ENCODE data around the gene ARHGEF1. TPM values are rescaled to one million over a fixed set of nuclear protein-coding genes. Genes with fewer than 3 reads are reported as not detected.

The ARHGEF1 gene
- total RNA-seq, 1 experiment from 2014 or later = 69.5 TPM

DNA sequence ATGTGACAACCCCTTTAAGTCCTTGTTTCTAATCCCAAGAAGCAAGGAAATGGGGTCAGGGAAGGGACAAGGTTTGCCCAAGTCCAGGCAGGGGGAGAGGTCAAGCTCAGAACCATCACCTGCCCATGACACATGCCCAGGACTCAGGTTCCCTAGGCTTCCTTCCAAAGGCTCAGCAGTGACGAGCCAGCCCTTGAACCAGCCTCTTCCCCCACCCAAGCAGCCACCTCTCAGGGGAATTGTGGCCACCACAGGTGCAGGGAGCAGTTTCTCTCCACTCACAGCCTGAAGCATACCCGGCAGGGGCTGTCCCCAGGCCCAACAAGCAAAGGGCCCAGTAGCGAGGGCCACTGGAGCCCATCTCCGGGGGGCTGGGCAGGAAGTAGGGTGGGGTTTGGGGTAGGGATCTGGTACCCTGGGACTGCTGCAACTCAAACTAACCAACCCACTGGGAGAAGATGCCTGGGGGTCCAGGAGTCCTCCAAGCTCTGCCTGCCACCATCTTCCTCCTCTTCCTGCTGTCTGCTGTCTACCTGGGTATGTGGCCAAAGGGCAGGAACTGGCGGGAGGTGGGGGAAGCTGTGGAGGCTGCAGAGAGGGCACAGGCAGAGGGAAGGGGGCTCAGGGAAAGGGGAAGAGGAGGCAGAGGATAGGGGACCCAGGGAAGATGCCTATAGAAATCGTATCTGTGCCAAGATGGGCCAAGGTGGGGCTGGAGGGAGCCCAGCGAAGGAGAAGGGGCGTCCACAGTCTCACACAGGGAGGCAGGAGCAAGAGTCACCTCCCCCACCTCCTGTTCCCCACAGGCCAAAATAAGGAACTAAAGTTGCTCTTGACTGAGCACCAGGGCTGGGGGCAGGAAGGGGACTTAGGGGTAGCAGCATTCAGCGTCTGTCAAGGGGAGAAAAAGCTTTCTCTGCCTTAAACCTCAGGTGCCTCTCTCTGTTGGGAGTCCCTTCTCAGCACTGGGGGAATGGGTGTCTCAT lies 5.8 kb upstream of the ARHGEF1 start, which contains the start of gene CD79A:
Gene CD79A (plus strand): TSS at position 433 of the 986 bp plus-strand sequence. CDS start 26 bp downstream, at position 459.
- CTCF ChIA-PET = no interaction called here

DNA sequence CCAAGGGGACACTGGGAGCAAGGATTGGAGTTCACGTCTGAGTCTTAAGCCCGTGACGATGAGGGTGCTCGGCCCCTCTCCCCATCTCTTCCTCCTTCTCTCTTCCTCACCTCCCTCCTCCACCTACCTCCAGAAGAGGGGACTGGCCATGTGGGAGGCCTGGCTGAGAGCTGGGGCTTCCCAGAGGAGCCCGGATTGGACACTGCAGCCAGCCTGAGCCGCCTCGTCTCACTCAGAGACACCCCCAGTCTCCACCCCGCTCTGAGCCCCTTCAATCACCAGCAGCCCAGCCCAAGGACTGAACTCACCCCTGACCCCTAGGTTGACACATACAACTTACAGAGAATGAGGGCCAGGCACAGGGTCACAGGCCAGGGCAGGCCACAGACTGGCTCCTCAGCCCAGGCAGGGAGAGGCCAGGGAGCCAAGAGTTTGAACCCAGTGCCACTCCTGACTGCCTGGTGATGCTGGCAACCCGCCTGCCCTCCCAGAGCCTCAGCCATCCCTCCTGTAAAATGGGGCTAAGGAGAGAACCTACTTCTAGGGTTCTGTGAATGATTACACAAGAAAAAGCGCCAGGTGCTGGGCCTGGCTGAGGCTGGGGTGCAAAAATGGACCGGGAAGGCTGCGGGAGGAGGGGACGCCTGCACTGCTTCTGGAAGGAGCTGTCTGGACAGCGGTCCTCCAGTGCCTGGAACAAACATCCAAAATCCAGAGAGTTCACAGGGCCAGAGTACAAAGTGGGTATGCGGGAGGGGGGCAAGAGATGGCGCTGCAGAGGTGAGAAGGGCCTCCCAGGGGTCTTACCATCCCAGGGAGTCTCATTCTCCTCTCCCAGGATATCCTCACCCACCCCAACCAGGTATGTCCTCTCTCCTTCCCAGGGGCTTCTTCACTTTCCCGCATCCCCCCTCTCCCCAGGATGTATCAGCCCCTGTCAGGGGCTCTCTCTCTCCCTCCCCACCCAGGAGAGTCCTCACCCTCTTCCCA lies 4.8 kb upstream of the ARHGEF1 start:
- no peak for DNase-seq (ENCODE audit: low read depth, low spot score)
- Histone ChIP-seq H3K36me3 (ENCODE audit: control insufficient read depth, insufficient read depth, low read length) (no peaks in the 10 kb centered on the region; the same call in 1 of the 2 replicates), H3K4me1 (ENCODE audit: control insufficient read depth, insufficient read depth, low read length) (no peaks in the 10 kb centered on the region), H3K27me3 (ENCODE audit: control insufficient read depth, insufficient read depth, low read length) (no peaks in the 10 kb centered on the region), H3K27ac (ENCODE audit: low read length) (no peak overlapping the region), H3K4me3 (ENCODE audit: low read depth in 2 of 2, low read length in 2 of 2) (no peak overlapping the region), H3K9me3 (ENCODE audit: control insufficient read depth, insufficient read depth, low read depth, low read length) (no peaks in the 10 kb centered on the region)
- ATAC-seq = no peak
- no peak for TF ChIP-seq TCF7L2 (IDR thresholded peaks at IDR 0.05; ENCODE audit: low read depth, low read length)
- TF ChIP-seq, protein P1, sequence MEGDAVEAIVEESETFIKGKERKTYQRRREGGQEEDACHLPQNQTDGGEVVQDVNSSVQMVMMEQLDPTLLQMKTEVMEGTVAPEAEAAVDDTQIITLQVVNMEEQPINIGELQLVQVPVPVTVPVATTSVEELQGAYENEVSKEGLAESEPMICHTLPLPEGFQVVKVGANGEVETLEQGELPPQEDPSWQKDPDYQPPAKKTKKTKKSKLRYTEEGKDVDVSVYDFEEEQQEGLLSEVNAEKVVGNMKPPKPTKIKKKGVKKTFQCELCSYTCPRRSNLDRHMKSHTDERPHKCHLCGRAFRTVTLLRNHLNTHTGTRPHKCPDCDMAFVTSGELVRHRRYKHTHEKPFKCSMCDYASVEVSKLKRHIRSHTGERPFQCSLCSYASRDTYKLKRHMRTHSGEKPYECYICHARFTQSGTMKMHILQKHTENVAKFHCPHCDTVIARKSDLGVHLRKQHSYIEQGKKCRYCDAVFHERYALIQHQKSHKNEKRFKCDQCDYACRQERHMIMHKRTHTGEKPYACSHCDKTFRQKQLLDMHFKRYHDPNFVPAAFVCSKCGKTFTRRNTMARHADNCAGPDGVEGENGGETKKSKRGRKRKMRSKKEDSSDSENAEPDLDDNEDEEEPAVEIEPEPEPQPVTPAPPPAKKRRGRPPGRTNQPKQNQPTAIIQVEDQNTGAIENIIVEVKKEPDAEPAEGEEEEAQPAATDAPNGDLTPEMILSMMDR (IDR thresholded peaks at IDR 0.05) = no peak
- TF ChIP-seq SIN3A (IDR thresholded peaks at IDR 0.05; ENCODE audit: borderline replicate concordance, insufficient read depth, low read depth, low read length) = no peak
- TF ChIP-seq POLR2AphosphoS5 (IDR thresholded peaks at IDR 0.05; ENCODE audit: low read depth, low read length) = no peak
- TF ChIP-seq, protein P2, sequence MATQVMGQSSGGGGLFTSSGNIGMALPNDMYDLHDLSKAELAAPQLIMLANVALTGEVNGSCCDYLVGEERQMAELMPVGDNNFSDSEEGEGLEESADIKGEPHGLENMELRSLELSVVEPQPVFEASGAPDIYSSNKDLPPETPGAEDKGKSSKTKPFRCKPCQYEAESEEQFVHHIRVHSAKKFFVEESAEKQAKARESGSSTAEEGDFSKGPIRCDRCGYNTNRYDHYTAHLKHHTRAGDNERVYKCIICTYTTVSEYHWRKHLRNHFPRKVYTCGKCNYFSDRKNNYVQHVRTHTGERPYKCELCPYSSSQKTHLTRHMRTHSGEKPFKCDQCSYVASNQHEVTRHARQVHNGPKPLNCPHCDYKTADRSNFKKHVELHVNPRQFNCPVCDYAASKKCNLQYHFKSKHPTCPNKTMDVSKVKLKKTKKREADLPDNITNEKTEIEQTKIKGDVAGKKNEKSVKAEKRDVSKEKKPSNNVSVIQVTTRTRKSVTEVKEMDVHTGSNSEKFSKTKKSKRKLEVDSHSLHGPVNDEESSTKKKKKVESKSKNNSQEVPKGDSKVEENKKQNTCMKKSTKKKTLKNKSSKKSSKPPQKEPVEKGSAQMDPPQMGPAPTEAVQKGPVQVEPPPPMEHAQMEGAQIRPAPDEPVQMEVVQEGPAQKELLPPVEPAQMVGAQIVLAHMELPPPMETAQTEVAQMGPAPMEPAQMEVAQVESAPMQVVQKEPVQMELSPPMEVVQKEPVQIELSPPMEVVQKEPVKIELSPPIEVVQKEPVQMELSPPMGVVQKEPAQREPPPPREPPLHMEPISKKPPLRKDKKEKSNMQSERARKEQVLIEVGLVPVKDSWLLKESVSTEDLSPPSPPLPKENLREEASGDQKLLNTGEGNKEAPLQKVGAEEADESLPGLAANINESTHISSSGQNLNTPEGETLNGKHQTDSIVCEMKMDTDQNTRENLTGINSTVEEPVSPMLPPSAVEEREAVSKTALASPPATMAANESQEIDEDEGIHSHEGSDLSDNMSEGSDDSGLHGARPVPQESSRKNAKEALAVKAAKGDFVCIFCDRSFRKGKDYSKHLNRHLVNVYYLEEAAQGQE (IDR thresholded peaks at IDR 0.05; ENCODE audit: insufficient read depth in 1 of 2, low read depth in 2 of 2, low read length in 1 of 2) = no peak
- intact Hi-C loops (cut with micrococcal nuclease; ENCODE audit: unreplicated experiment) (loop anchor here (5.0 kb wide), 1 partner anchor 79 kb away; the partner anchor contains the start of gene RABAC1), in situ Hi-C loops (cut with HindIII; ENCODE audit: low pct_unique_long_range_greater_than_20kb, low sequenced_read_pairs) (no loop called here)
- ChIA-PET POLR2A (no interaction called here), CTCF (no interaction called here)
- no TSS peak for BruUV-seq (replicated peaks)

More for the DNA sequence above, 5.8 kb upstream of the ARHGEF1 start, which contains the start of gene CD79A:
- Histone ChIP-seq H3K27ac (ENCODE audit: low read length) (no peak within 1 kb of the TSS), H3K36me3 (ENCODE audit: control insufficient read depth, insufficient read depth, low read length) (no peaks in the 10 kb centered on the region), H3K4me3 (ENCODE audit: low read depth in 2 of 2, low read length in 2 of 2) (no peak within 1 kb of the TSS), H3K4me1 (ENCODE audit: control insufficient read depth, insufficient read depth, low read length) (peaks cover 3% of the 10 kb centered on the region; the same call in 1 of the 2 replicates), H3K9me3 (ENCODE audit: control insufficient read depth, insufficient read depth, low read depth, low read length) (no peaks in the 10 kb centered on the region), H3K27me3 (ENCODE audit: control insufficient read depth, insufficient read depth, low read length) (no peaks in the 10 kb centered on the region)
- ATAC-seq (no peak), DNase-seq (ENCODE audit: low read depth, low spot score) (no peak)
- TF ChIP-seq, protein P2 (IDR thresholded peaks at IDR 0.05; ENCODE audit: insufficient read depth in 1 of 2, low read depth in 2 of 2, low read length in 1 of 2) = no peak
- no peak for TF ChIP-seq TCF7L2 (IDR thresholded peaks at IDR 0.05; ENCODE audit: low read depth, low read length)
- TF ChIP-seq, protein P1 (IDR thresholded peaks at IDR 0.05) = no peak
- TF ChIP-seq POLR2AphosphoS5 (IDR thresholded peaks at IDR 0.05; ENCODE audit: low read depth, low read length) = no peak
- TF ChIP-seq SIN3A (IDR thresholded peaks at IDR 0.05; ENCODE audit: borderline replicate concordance, insufficient read depth, low read depth, low read length) = no peak
- POLR2A ChIA-PET = no interaction called here
- intact Hi-C loops (cut with micrococcal nuclease; ENCODE audit: unreplicated experiment) = loop anchor here (5.0 kb wide), 1 partner anchor 80 kb away; the partner anchor contains the start of gene RABAC1
- in situ Hi-C loops (cut with HindIII; ENCODE audit: low pct_unique_long_range_greater_than_20kb, low sequenced_read_pairs) = no loop called here
- BruUV-seq (replicated peaks) = no TSS peak

Data from Panc1 (cell line).